OCI-LY1 (cell line): Measurements from ENCODE around the gene PDZRN3.

ENCODE experiments used
- EZH2 ChIP-seq: fragments of 200-600 bp; sonication (generic), shearing (Covaris generic); IDR thresholded peaks from 2 replicates; pipeline ENCODE4 v1.8.0; 2017; ENCODE audit warnings: borderline replicate concordance, mixed run types, mild to moderate bottlenecking, antibody characterized with exemption, low read length, moderate library complexity, mixed read lengths
- TF ChIP-seq, protein P1 (sequence below): fragments of 200-600 bp; sonication (generic), shearing (Covaris generic); IDR thresholded peaks from 2 replicates; pipeline ENCODE4 v1.5.1; 2017; ENCODE audit warnings: mild to moderate bottlenecking, antibody characterized with exemption, low read length, moderate library complexity, mixed read lengths

DNA sequence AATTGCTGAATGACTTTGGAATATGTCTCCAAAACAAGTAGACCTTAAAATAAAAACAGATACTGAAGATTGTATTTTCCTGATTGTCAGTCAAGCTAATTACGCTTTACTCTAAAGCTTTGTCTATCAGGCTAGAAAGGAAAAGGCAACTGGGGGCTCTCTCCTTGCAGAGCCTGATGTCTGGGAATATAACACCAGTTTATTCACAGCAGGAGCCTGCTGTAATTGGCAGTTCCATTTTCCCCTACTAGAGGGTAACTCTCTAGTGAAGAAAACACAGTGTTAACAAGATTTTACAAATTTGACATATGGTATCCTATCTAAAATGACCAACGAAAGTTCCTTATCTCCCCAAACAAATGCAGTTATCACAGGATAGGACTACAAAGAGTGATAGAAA, 158.8 kb downstream of the PDZRN3 start:
- TF ChIP-seq, protein P1, sequence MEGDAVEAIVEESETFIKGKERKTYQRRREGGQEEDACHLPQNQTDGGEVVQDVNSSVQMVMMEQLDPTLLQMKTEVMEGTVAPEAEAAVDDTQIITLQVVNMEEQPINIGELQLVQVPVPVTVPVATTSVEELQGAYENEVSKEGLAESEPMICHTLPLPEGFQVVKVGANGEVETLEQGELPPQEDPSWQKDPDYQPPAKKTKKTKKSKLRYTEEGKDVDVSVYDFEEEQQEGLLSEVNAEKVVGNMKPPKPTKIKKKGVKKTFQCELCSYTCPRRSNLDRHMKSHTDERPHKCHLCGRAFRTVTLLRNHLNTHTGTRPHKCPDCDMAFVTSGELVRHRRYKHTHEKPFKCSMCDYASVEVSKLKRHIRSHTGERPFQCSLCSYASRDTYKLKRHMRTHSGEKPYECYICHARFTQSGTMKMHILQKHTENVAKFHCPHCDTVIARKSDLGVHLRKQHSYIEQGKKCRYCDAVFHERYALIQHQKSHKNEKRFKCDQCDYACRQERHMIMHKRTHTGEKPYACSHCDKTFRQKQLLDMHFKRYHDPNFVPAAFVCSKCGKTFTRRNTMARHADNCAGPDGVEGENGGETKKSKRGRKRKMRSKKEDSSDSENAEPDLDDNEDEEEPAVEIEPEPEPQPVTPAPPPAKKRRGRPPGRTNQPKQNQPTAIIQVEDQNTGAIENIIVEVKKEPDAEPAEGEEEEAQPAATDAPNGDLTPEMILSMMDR, result no peak
- TF ChIP-seq EZH2, result no peak
